Measurements from ENCODE around the gene CHRNB2.

DNA sequence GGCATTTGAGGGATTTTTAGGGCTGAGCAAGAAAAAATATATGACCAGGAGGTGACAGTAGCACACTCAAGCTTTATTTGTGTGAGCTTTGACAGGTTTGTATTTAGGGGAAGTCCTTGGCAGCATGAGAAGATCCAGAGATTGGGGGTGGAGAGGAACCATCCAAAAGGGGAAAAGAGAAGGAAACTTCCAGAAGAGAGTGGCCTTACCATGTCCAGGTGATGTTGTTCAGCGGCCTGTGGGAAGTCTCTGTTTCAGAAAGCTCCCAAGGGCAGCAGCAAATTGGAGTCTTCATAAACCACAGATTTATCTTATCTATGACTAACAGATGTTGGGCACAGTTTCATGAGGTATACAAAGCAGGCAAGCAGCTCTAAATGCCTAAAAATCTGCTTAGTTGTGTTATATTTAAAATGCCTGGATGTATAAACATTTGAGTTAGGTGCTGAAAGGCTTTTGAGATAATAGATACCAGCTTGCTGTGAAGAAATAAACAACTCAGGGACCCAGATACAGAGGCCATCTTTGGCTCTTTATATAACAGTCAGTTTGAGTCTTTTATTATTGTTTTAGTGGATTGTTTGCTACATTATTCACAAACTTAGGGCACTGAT, 61.6 kb downstream of the CHRNB2 start:
- no peak for TF ChIP-seq POLR2A (IDR thresholded peaks at IDR 0.05)
- TF ChIP-seq, protein P1, sequence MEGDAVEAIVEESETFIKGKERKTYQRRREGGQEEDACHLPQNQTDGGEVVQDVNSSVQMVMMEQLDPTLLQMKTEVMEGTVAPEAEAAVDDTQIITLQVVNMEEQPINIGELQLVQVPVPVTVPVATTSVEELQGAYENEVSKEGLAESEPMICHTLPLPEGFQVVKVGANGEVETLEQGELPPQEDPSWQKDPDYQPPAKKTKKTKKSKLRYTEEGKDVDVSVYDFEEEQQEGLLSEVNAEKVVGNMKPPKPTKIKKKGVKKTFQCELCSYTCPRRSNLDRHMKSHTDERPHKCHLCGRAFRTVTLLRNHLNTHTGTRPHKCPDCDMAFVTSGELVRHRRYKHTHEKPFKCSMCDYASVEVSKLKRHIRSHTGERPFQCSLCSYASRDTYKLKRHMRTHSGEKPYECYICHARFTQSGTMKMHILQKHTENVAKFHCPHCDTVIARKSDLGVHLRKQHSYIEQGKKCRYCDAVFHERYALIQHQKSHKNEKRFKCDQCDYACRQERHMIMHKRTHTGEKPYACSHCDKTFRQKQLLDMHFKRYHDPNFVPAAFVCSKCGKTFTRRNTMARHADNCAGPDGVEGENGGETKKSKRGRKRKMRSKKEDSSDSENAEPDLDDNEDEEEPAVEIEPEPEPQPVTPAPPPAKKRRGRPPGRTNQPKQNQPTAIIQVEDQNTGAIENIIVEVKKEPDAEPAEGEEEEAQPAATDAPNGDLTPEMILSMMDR (IDR thresholded peaks at IDR 0.05): no peak
